ENCODE results near the gene SLIT2.

- TF ChIP-seq EZH2phosphoT487 (IDR thresholded peaks at IDR 0.05; ENCODE audit: borderline replicate concordance) = no peak
- TF ChIP-seq CTCF (IDR thresholded peaks at IDR 0.05 in 2 of 3, conservative IDR thresholded peaks at IDR 0.05 in 1 of 3; ENCODE audit: borderline replicate concordance in 1 of 3, insufficient read depth in 1 of 3, low read depth in 2 of 3, low read length in 2 of 3) = no peak
- TF ChIP-seq ZNF274 (IDR thresholded peaks at IDR 0.05; ENCODE audit: low read depth, low read length) = no peak
- no peak for TF ChIP-seq POLR2A (IDR thresholded peaks at IDR 0.05; ENCODE audit: borderline replicate concordance, extremely low read depth, insufficient read depth, insufficient read length)
- TF ChIP-seq SIN3A (IDR thresholded peaks at IDR 0.05; ENCODE audit: low read depth) = no peak
Observed at GRCh38 chr4:20281453-20281852, 29.7 kb downstream of the SLIT2 start.

All from HCT116 (cell line).